ENCODE results near the gene CCR2.

CCR2 gene

DNA sequence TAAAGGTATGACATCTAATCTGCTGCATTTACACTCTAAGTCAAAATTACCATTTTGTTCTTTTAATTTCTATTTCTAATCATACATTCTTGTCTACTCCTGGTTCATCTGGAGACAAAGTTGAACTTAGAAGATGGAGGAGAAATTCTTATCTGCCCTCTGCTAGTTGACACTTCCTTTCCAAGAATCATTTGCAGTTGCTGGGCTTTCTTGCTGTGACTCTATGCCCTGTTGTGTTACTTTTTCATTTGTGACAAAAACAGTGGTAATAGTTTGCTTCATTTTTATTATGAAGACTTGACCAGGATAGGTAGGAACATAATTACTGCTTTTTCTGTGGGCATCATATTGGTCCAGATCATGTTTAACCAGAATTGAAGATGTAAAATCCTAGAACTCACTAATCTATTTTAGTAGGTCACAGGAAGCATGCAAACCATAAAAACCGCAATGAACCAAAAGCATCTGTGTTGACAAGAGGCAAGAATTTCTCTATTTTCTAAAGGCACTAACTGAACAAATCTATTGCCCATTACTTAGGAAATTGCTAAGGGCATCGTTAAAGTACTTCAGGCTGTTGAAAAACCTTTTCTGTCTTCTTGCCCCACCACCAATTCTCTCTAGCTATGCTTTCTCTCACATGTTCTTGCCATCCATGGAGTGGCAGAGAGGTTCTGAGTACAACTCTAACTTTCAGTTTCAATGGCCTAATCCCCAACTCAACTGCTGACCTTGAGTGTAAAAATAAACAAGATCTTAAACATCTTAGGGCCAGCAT is 4.2 kb upstream of the CCR2 start:
- H3K9me2 ChIP-seq (replicated peaks; ENCODE audit: low read depth, low read length) = no peaks in the 10 kb centered on the region
- no peaks in the 10 kb centered on the region for H3F3A ChIP-seq (ENCODE audit: low read depth)
- TF ChIP-seq, protein P1, sequence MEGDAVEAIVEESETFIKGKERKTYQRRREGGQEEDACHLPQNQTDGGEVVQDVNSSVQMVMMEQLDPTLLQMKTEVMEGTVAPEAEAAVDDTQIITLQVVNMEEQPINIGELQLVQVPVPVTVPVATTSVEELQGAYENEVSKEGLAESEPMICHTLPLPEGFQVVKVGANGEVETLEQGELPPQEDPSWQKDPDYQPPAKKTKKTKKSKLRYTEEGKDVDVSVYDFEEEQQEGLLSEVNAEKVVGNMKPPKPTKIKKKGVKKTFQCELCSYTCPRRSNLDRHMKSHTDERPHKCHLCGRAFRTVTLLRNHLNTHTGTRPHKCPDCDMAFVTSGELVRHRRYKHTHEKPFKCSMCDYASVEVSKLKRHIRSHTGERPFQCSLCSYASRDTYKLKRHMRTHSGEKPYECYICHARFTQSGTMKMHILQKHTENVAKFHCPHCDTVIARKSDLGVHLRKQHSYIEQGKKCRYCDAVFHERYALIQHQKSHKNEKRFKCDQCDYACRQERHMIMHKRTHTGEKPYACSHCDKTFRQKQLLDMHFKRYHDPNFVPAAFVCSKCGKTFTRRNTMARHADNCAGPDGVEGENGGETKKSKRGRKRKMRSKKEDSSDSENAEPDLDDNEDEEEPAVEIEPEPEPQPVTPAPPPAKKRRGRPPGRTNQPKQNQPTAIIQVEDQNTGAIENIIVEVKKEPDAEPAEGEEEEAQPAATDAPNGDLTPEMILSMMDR (conservative IDR thresholded peaks at IDR 0.05; ENCODE audit: low read length) = no peak
- no peak for TF ChIP-seq EZH2phosphoT487 (IDR thresholded peaks at IDR 0.05; ENCODE audit: borderline replicate concordance)
- H3K9me3 ChIP-seq (ENCODE audit: insufficient read depth, low read depth, low read length) = no peaks in the 10 kb centered on the region
- H3K4me1 ChIP-seq (ENCODE audit: insufficient read depth, low read length, poor library complexity, severe bottlenecking) = peaks cover 30% of the 10 kb centered on the region
- H3K36me3 ChIP-seq (ENCODE audit: insufficient read depth, low read length) = no peaks in the 10 kb centered on the region
- no peak overlapping the region for H2AFZ ChIP-seq (ENCODE audit: low read length)
- H3K4me2 ChIP-seq (ENCODE audit: low read depth, low read length, poor library complexity, severe bottlenecking) = peak overlapping the region; percentile 70
- H3K4me3 ChIP-seq (ENCODE audit: low read length, poor library complexity, severe bottlenecking) = peak overlapping the region; percentile 44
- H3K27me3 ChIP-seq (ENCODE audit: insufficient read depth, low read length, poor library complexity, severe bottlenecking) = peaks cover 25% of the 10 kb centered on the region
- H4K20me1 ChIP-seq (ENCODE audit: insufficient read depth, low read length, poor library complexity, severe bottlenecking) = no peaks in the 10 kb centered on the region
- H3K79me2 ChIP-seq (ENCODE audit: insufficient read depth, low read length) = no peaks in the 10 kb centered on the region
- no peak overlapping the region for H3K9ac ChIP-seq (ENCODE audit: low read depth, low read length, poor library complexity, severe bottlenecking)

DNA sequence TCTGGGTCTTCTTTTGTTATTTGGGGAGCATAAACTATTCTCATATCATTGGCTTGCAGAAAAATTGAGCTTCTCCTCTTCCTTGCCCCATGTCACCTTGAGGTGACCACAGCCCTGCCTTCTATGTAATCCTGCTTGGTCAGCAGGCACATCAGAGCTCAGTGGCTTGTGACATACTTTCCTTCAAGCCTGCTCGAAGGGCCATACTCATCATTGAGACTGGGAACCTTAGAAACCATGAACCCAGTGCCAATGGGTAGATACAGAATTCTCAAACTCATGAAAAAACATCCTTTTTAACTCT is 3.7 kb upstream of the CCR2 start:
- Histone ChIP-seq H3K79me2 (ENCODE audit: insufficient read depth, low read length) (no peaks in the 10 kb centered on the region), H3K36me3 (ENCODE audit: insufficient read depth, low read length) (no peaks in the 10 kb centered on the region), H3K9ac (ENCODE audit: low read depth, low read length, poor library complexity, severe bottlenecking) (no peak overlapping the region), H3K27me3 (ENCODE audit: insufficient read depth, low read length, poor library complexity, severe bottlenecking) (peaks cover 25% of the 10 kb centered on the region), H3F3A (ENCODE audit: low read depth) (no peaks in the 10 kb centered on the region), H4K20me1 (ENCODE audit: insufficient read depth, low read length, poor library complexity, severe bottlenecking) (no peaks in the 10 kb centered on the region), H2AFZ (ENCODE audit: low read length) (no peak overlapping the region), H3K4me2 (ENCODE audit: low read depth, low read length, poor library complexity, severe bottlenecking) (peak overlapping the region; percentile 70), H3K4me3 (ENCODE audit: low read length, poor library complexity, severe bottlenecking) (peak overlapping the region; percentile 44), H3K9me3 (ENCODE audit: insufficient read depth, low read depth, low read length) (no peaks in the 10 kb centered on the region), H3K4me1 (ENCODE audit: insufficient read depth, low read length, poor library complexity, severe bottlenecking) (peaks cover 35% of the 10 kb centered on the region), H3K9me2 (replicated peaks; ENCODE audit: low read depth, low read length) (no peaks in the 10 kb centered on the region)
- no peak for TF ChIP-seq EZH2phosphoT487 (IDR thresholded peaks at IDR 0.05; ENCODE audit: borderline replicate concordance)
- TF ChIP-seq, protein P1 (conservative IDR thresholded peaks at IDR 0.05; ENCODE audit: low read length) = no peak

DNA sequence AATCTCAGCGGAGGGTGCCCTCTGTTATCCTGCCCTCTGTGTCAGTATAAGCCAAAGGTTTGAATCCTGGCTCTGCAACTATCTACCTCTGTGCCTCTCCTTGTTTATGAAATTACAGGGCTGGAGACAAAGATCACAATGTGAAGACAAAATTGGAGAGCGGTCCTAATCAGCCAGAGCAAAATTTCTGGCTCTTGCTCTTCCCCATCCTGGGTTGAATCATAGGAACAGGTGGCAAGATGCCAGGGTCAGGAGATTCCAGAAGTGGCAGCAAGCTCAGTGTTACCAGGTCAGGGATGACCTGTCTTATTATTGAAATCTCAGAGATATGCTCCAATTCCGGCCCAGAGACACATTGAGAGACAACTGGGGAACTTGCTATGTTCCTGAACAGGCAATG is 2.3 kb upstream of the CCR2 start:
- H3K9ac ChIP-seq (ENCODE audit: low read depth, low read length, poor library complexity, severe bottlenecking) = no peak overlapping the region
- H3K4me1 ChIP-seq (ENCODE audit: insufficient read depth, low read length, poor library complexity, severe bottlenecking) = peaks cover 38% of the 10 kb centered on the region
- no peaks in the 10 kb centered on the region for H3K9me2 ChIP-seq (replicated peaks; ENCODE audit: low read depth, low read length)
- no peaks in the 10 kb centered on the region for H3F3A ChIP-seq (ENCODE audit: low read depth)
- H3K36me3 ChIP-seq (ENCODE audit: insufficient read depth, low read length) = no peaks in the 10 kb centered on the region
- no peak overlapping the region for H3K4me2 ChIP-seq (ENCODE audit: low read depth, low read length, poor library complexity, severe bottlenecking)
- TF ChIP-seq EZH2phosphoT487 (IDR thresholded peaks at IDR 0.05; ENCODE audit: borderline replicate concordance) = no peak
- TF ChIP-seq, protein P1 (conservative IDR thresholded peaks at IDR 0.05; ENCODE audit: low read length) = no peak
- H2AFZ ChIP-seq (ENCODE audit: low read length) = no peak overlapping the region
- H3K79me2 ChIP-seq (ENCODE audit: insufficient read depth, low read length) = no peaks in the 10 kb centered on the region
- H4K20me1 ChIP-seq (ENCODE audit: insufficient read depth, low read length, poor library complexity, severe bottlenecking) = no peaks in the 10 kb centered on the region
- no peaks in the 10 kb centered on the region for H3K9me3 ChIP-seq (ENCODE audit: insufficient read depth, low read depth, low read length)
- H3K27me3 ChIP-seq (ENCODE audit: insufficient read depth, low read length, poor library complexity, severe bottlenecking) = peaks cover 30% of the 10 kb centered on the region
- no peak overlapping the region for H3K4me3 ChIP-seq (ENCODE audit: low read length, poor library complexity, severe bottlenecking)
